LNCAP (cell line): Measurements from ENCODE around the gene TRAK1.
A peak's percentile ranks its signal among the peaks of the same experiment; 100 is the strongest.

Source experiments
- CTCF ChIP-seq: fragments of 450-650 bp; IDR thresholded peaks from 2 replicates; pipeline ENCODE4 v1.5.1; 2017; ENCODE audit warnings: mild to moderate bottlenecking

The TRAK1 gene

GRCh38 chr3:42228796-42229195 is 137.6 kb downstream of the TRAK1 start:
- peak; percentile 45; the same call in 1 of the 2 replicates for TF ChIP-seq CTCF

GRCh38 chr3:42229266-42229941 is 138.2 kb downstream of the TRAK1 start:
- TF ChIP-seq CTCF: no peak

- TF ChIP-seq CTCF: peak; percentile 61; the same call in 1 of the 2 replicates
Measured at GRCh38 chr3:42229942-42230688, 139.0 kb downstream of the TRAK1 start.

- no peak for TF ChIP-seq CTCF
Measured at GRCh38 chr3:42230860-42231259, 139.7 kb downstream of the TRAK1 start.

- no peak for TF ChIP-seq CTCF
Measured at GRCh38 chr3:42235532-42235931, 144.4 kb downstream of the TRAK1 start.

- TF ChIP-seq CTCF: no peak
Measured at GRCh38 chr3:42236611-42237010, 145.5 kb downstream of the TRAK1 start.

GRCh38 chr3:42246091-42246490 is 154.9 kb downstream of the TRAK1 start:
- TF ChIP-seq CTCF: no peak
